ENCODE results near the gene PREX1.

The PREX1 gene

DNA sequence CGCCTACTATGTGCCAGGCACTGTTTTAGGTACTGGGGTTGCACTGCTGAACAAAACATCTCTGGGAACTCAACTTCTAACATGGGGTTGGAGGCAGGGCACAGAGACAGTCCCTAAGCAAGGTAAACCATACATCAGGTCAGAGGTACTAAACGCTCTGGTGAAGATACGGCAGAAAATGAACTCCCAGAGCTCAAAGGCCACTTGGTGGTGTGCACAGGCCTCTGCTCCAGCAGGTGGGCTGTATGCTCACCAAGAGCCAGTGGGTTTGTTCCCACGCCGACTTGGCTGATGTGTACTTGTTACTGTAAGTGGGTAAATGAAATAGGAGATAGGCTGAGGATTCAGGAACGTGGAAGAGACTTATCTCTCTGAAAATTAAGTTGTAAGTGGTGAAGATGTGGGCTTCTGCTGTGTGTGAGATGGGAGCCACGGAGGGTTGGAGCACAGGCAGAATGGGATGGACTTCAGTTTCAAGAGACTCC, 133.4 kb downstream of the PREX1 start:
- no peak for DNase-seq

DNA sequence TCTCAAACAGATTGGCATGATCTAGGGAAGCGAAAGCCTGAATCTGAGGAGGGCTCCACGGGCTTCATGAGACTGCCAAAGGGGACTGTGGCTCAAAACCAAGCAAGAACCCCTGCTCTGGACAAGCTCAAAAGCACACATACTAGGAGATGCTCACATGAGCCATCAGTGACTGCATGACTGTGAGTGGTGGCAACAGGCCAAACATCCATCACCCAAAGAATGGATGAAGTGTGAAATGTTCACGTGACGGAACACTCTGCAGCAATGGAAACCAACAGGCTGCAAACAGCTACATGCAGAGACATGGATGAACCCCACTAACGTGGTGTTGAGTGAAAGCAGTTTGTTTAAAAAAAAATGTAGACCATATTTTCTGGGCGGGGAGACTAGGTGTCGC, 136.3 kb downstream of the PREX1 start:
- no peak for DNase-seq

DNA sequence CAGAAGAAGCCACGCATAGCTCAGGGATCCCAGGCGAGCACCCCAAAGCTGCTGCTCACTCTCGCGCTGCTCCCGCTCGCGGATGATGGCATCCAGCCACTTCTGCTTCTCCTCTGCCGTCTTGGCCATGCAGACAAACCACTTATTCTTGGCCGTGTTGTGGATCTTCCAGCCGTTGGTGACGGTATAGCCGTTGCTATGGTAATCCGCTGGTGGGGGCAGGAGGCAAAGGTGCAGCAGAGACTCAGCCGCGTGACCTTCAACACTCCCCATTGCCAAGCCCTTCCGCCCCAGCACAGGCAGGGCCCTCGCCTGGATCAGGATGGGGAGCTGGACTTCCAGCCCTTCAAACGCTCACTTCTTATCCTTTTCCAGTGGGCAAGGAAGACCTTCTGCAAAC, 136.9 kb downstream of the PREX1 start:
- no peak for DNase-seq

DNA sequence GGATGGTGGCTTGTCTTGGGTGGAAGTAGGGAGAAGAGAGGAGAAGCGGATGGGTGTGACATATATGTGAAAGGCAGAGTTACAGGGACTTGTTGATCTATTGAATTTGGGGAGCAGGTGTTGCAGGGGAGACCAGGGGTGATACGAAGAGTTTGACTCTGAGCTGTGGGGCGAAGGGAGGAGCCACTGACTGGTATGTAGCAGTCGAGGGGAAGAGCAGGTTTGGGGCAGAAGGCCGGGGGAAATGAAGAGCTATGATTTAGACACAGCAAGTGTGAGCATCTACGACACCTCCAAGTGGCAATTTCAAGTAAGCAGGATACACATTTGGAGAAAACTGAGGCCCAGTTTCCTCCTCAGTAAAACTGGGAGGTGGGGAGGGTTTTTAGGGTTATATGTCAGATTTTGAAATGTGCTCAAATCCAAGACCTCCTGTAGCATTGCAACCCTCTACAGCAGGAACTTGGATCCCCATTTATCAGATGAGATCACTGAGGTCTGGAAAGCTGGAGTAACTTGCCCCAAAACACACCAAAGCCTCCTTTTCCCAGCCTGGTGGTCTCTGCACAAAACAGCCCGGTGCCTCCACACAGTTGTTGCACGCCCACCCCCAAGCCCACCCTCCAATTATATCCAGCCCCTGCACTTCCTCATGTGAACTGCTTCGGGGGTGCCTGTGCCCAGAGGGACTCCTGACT, 137.8 kb downstream of the PREX1 start:
- no peak for DNase-seq

DNA sequence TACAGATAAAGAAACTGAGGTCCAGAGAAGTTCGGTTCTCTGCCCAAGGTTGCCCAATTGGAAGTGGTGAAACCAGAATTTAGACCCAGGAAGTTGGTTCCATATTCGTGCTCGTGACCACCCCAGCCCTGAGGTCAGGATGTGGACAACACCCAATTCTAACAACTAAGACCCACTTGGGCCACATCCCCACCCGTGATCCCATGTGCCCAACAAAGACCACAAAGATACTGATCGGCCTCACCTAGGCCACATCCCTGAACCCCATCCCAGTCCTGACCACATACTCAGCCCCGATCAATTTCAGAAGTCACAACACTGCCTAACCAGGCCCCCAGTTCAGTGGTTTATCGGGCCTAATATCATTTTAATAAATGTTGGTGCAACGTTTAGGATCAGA, 138.4 kb downstream of the PREX1 start:
- DNase-seq: no peak

DNA sequence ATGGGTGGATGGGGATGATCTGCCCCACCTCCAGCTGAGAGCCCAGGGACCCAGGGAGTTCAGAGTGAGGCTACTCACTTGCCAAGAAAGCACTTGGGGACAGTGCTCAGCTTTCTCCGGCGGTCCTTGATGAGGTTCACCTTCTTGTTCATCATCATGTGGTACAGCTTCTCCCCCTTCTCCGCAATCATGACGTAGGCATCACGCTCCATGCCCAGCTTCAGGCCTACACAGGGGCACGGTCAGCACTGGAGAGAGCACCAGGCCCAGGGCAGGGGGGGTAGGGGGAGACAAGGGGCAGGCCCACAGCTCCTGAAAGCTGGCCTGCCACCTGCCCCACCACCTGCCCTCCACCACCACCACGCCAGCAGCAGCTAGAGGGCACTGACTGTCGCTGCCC, 139.2 kb downstream of the PREX1 start:
- no peak for DNase-seq

DNA sequence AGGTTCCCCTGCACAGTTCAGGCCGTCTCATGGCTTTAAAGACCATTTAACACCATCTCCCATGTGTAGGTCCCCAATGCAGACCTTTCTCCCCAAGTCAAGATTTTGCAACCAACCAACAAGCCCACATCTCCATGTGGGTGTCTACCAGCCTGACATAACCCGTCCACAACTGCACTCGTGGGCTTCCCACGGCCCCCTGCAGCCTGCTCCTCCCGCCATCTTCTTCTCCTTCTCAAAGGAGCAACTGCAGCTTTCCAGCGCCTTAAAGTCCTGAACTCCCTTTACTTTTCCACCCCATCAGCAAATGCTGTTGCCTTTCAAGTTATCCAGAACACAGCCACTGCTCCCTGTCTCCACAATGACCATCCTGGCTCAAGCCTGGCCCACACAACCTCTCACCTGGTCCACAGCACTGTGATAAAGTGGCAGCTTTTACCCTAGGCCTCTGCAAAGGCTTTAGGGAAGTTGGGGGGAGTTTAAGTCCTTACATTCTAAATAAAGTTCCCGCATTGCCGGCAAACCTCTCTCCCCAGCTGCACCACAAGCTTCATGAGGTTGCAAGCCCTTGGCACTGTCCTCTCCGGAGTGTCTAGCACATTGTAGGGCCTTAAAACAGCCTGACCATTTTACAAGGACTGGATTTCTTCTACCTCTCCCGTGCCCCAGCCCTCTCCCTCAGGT, 140.5 kb downstream of the PREX1 start:
- DNase-seq: no peak

DNA sequence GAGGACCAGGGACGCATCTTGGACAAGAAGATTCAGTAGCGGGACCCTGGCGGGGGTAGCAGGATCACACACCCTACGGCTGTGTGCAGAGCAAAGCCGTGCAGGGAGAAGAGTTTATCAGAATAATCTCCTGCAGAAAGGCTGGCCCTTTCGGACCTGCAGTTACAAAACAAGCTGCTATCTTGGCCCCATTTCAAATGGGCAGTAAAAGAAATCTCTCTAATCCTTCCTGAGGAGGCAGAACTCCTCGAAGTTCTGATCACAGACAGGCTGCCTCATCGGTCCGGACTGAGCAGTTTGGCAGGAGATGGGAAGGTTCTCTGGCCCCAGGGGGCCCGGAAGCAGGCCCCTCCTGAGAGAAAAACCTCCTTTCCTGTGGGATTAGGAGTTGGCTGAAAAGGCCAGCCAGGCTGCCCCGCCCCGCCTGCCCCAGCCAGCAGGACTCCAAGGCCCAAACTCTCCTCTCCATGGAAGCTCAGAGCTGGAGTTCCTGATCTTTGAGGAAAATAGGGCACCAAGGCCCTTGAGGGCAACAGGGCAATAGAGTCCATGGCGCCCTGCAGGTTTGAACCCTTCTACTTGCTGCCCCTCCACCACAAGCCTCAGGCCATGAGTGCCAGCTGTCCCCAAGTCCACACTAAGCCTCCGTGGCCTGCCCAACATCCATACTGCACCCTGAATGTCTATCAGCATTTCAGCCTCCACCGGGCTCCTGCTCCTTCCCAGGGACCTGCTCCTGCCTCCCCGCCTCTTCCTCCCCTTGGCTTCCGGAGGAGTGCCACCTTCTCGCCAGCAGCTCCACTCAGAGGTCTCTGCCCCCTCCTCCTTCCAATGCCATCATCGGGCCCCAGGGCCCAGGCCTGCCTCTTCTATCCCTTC, 141.3 kb downstream of the PREX1 start:
- peak; percentile 90 for DNase-seq

DNA sequence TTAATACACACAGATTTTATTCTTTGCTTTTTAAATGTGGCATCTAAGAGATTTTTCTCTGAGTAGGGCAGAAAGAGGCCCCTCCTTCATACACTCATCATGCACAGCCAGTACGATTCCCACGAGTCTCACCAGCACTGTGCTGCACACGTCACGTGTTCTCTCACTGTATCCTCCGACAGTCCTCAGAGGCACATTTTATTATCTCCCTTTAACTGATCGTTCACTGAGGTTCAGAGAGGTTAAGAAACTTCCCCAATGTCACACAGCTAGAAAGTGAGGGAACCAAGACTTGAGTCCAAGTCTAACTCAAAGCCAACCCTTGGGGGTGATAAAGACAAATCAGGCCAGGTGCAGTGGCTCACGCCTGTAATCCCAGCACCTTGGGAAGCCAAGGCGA, 142.5 kb downstream of the PREX1 start:
- no peak for DNase-seq

DNA sequence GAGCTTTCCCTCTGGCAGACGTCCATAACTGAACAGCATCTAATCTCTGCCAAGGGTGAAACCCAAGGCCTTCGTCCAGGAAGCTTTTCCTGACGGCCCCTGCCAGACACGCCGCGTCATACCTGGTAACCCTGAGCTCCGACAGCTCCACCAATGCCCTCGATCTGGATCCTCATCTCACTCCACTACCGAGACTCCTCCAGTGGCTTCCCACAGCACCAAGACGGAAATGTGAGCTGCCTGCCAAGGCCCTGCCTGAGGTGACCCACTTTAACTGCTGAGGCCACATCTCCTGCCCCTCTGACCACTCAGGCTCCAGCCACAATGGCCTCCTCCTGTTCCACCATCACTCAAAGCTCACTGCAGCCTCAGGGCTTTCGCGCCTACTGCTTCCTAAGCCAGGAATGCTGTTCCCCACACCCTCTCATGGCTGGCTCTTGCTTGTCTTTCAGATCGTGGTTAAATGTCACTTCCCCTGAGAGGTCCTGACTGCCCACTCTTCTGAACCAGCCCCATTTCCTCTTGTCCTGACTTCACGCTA, 143.2 kb downstream of the PREX1 start:
- no peak for DNase-seq

DNA sequence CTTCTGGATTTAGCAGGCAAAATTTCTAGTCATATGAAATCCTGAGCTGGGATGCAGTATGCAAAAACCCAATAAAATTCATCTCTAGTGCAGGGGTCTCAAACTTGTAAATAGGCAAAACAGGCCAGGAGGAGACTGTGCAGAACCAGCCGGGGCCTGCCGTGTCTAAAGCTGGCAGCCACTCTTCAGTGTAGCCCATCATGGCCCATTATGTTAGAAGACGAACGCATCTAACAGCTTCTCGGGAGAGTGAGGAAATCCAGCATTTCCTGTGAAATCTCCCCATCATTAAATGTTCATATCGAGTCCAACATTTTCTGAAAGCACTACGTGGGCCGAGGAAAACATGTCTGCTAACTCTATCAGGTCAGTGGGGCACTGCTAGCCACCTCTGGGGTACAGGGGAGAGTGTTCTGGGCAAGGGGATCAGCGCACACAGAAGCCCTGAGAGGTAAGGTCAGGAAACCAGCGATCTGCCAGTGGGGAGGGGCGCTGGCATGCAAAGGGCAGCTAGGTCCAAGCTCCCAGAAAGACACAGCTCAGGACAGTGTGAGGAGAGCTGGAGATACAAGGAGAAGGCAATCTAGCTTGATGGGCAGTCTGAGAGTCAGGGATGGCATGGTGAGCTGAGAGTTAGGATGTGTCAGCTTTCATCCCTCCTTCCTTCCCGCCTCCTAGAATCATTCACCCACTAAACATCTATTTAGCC, 144.2 kb downstream of the PREX1 start:
- DNase-seq: no peak

DNA sequence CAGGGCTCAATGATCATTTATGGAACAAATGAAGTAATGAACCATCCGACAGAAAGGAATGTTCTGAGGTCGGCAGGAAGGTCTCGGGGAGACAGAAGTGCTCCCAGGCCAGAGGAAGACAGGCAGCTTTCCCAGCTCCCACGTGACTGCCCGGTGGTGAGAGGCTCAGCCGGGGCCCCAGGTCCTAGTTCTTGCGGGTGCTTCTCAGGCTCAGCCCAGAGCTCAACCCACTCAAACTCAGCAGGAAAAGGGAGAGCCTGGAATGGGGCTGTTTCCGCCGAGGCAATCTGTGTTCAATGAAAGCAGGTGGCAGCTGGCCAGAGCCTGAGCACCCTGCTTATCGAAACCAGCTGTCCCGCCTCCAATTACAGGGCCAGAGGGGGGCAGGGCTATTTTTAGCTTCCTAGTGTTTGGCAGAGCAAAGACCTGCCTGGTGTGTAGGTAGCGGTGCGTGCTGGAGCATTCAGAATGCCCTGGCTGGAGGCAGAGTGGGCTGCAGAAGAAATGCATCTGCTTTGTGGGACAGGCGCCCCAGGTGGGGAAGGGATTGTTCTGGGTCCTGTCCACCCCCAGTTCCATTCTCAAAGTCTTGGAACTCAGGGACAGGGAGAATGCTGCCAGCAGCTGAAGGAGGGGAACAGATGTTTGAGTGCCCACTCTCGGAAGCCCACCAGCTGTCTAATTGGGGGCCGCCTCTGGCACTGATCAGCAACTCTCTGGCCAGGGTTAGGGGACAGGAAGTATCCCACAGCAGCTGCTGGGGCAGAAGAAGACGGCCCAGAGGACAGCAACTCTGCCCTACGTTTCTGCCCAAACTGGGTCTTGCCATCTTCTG, 145.1 kb downstream of the PREX1 start:
- peak; percentile 95 for DNase-seq

DNA sequence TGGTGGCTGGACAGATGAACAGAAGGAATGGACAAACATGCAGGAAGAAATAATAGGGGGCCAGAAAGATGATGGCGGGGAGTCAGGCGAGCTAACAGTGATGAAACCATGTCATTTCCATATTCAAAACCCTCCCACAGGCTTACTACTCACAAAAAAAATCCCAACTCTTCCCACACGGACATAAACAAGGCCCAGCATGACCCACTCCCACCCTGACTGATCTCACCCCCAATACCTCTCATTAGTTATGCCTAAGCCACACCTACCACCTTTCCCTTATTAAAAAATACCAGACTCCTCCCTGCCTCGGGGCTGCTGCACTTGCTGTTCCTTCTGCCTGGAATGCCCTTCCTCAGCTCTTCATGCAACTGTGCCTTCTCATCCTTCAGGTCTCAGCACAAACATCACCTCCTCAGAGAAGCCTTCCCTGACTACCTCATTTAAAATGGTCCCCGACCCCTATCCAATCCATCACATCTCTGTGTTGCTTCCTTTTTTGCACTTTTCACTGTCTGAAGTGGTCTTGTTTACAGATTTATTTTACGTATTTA, 145.8 kb downstream of the PREX1 start:
- DNase-seq: no peak

DNA sequence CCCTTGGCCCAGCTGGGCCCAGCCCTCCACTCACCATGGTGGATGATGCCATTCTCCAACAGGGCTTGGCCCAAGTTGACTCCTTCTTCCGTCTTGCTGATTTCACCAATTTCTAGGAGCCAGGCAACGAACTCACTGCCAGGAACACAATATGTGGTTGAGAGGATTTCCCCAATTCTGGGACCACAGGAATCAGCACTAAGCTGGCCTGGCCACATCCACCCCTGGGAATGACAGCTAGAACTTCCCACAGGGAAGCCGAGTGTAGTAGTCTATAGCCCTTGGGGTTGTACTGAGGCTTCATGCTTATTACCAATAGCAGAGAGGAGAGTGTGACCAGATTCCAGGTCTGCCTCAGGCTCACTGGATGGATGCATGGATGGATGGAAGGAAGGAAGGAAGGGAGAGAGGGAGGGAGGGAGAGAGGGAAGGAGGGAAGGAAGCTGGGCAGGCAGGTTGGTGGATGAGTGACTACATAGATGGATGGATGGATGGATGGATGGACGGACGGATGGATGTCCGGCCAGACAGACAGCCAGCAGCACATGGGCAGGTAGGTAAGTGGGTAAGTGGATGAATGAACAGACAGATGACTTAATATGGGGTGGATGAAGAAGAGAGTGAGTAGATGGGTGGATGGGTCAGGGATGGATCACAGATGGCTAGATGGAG, 146.5 kb downstream of the PREX1 start:
- no peak for DNase-seq

DNA sequence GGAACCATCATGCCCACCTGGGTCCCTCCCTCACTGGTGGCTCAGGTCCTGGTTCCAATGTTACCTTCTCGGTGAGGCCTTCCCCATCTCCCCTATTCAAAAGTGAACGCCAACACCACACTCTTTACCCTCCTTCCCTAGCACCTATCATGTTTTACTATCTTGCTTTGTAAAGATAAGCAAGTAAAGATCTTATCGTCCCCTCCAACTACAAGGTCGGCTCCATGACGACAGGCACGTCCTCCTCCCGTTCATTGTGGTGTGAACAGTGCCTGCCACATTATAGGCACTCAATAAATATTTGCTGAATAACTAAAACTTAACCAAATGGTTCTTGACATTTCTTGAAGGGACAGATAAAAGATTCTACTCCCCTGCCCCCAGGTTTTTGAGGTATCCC, 147.1 kb downstream of the PREX1 start:
- DNase-seq: no peak

DNA sequence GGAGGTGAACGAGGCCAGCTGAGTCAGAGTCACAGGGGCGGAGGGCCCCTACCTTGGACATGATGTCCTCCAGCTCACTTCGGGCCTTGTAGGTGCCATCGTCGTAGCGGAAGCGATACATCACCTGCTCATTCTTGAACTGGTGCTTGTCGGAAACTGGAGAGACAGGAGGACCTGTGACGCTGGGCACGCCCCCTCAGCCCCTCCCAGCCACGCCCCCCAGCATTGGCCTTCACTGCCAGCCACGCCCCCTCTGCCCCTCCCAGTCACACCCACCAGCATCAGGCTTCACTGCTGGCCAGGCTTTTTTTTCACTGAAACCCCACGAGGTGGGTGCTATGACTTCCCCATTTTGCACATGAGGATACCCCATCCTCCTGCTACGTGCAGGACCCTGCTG, 148.2 kb downstream of the PREX1 start:
- no peak for DNase-seq

DNA sequence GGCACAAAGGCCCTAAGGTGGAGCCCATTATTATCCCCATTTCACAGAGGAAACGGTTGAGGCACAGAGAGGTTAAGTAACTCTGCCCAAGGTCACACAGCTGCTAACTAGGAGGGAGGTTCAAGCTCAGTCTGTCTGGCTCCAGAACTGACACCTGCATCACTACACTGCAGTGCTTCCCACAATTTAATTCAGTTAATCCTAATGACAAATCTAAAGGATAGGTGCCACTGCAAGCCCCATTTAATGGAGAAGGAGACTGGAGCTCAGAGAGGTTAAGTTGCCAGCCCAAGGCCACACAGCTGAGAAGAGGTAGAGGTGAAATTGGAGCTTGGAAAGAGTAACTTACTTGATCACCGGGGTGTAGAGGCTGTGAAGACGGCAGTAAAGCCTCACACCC, 148.8 kb downstream of the PREX1 start:
- DNase-seq: no peak

DNA sequence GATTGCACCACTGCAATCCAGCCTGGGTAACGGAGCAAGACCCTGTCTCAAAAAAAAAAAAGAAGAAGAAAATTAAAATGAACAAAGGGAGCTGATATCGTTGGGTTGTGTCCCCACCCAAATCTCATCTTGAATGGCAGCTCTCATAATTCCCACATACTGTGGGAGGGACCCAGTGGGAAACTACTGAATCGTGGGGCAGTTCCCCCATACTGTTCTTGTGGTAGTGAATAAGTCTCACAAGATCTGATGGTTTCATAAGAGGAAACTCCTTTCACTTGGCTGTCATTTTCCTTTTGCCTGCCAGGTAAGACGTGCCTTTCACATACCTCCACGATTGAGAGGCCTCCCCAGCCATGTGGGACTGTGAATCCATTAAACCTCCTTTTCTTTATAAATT, 149.4 kb downstream of the PREX1 start:
- DNase-seq: no peak

DNA sequence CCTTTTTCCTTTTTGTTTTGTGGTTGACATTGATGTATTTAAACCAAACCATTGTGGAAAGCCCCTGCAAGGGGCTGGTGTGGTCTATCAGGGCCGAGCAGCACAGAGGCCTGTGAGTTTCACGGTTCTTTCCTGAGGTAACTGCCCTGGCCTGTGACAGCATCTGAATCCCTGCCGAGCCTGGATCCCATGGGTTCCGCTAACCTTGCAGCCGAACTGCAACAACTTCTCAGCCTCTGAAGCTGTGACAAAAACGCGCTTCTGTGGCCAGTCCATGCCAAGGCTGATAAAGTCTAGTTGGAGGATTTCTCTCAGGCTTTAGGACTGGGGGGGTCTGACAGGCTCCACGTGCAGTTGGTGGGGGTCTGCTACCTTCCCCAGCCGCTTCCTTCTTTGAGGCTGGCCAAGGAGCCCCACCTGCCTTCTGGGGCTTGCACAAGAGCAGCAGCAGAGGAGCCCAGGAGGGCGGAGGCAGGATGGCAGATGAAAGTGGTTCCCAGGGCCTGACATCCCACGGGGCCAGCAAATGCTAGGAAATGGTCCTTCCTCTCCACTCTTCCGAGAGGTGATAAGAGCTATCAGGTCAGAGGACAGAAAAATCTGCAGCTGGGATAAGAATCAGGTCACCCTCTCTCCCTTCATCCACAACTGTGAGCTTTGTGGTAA, 150.9 kb downstream of the PREX1 start:
- DNase-seq: no peak

DNA sequence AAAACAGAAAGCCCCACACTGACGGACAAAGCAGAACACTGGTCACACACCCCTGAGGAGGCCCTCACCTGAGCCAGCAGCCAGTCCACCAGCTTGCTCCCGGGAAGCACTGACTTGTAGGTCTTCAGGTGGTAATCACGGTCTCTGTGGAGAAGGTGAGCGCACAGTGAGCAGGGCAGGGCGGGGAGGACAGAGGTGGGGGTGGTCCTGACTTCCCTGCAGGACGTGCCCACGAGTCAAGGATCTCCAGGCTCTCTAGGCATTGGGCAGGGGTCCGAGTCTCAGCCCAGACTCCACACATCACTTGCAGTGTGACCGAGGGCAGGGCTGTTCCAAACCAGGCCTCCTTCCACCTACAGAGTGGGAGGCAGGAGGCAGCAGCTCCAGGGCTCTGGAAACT, 151.7 kb downstream of the PREX1 start:
- no peak for DNase-seq

Data from NCI-H524 treated with DMSO at 0.1 percent for 48 hours (cell line).